Smooth muscle cell (in vitro differentiated cells): ENCODE results near the gene FKBP10. TPM values are rescaled to one million over a fixed set of nuclear protein-coding genes. Genes with fewer than 3 reads are reported as not detected.

Experiments used
- DNase-seq: peaks from one replicate; lab custom pipeline; 2025; ENCODE audit not compliant: unreplicated experiment; lab: John Stamatoyannopoulos, UW
- H2AFZ ChIP-seq: fragments of 200-600 bp; sonication (generic); 2 replicates; pipeline ENCODE4 v1.6.0; 2016; ENCODE audit warnings: antibody characterized with exemption, low read depth, mild to moderate bottlenecking
- H3F3A ChIP-seq: fragments of 200-600 bp; sonication (generic); 2 replicates; pipeline ENCODE4 v1.6.0; 2017; ENCODE audit warnings: antibody characterized with exemption, low read depth
- H3K27ac ChIP-seq: fragments of 200-600 bp; sonication (generic); 2 replicates; pipeline ENCODE4 v1.5.1; 2016; ENCODE audit warnings: low read depth, mild to moderate bottlenecking
- H3K27me3 ChIP-seq: fragments of 200-600 bp; sonication (generic); 2 replicates; pipeline ENCODE4 v1.6.1; 2016; ENCODE audit warnings: low read depth, mild to moderate bottlenecking
- H3K36me3 ChIP-seq: fragments of 200-600 bp; sonication (generic); 2 replicates; pipeline ENCODE4 v1.5.1; 2016; ENCODE audit warnings: low read depth
- H3K4me1 ChIP-seq: fragments of 200-600 bp; sonication (generic); 2 replicates; pipeline ENCODE4 v1.5.1; 2016; ENCODE audit warnings: low read depth
- H3K4me2 ChIP-seq: fragments of 200-600 bp; sonication (generic); 2 replicates; pipeline ENCODE4 v1.6.0; 2016; ENCODE audit warnings: mild to moderate bottlenecking
- H3K4me3 ChIP-seq: fragments of 200-600 bp; sonication (generic); 2 replicates; pipeline ENCODE4 v1.5.1; 2016; ENCODE audit warnings: mild to moderate bottlenecking
- H3K79me2 ChIP-seq: fragments of 200-600 bp; sonication (generic); 2 replicates; pipeline ENCODE4 v1.6.0; 2016; ENCODE audit warnings: low read depth, mild to moderate bottlenecking
- H3K9ac ChIP-seq: fragments of 200-600 bp; sonication (generic); 2 replicates; pipeline ENCODE4 v1.6.0; 2016; ENCODE audit warnings: low read depth
- H3K9me3 ChIP-seq: fragments of 200-600 bp; sonication (generic); replicated peaks from 2 replicates; pipeline ENCODE4 v1.5.1; 2016; ENCODE audit warnings: low read depth
- H4K20me1 ChIP-seq: fragments of 200-600 bp; sonication (generic); 2 replicates; pipeline ENCODE4 v1.6.0; 2016; ENCODE audit warnings: low read depth
- CTCF ChIP-seq: fragments of 200-600 bp; sonication (generic); IDR thresholded peaks from 2 replicates; pipeline ENCODE4 v1.5.1; 2017; ENCODE audit warnings: borderline replicate concordance, mild to moderate bottlenecking, antibody characterized with exemption; ENCODE audit not compliant: insufficient read depth, poor library complexity, severe bottlenecking
- WGBS: methylation state at CpG from one replicate; pipeline ENCODE4 v1.1.7; 2016; ENCODE audit warnings: low lambda C conversion rate; 5-methylcytosine and 5-hydroxymethylcytosine counted together
- polyA plus RNA-seq: library from polyadenylated mRNA; unstranded; fragments of >200 nt; fragmentation: Nextera tagmentation; extraction: Ambion mirVana; gene quantifications from 2 replicates; pipeline ENCODE4 v1.2.1, GENCODE V29; 2016
- total RNA-seq: library from RNA; depleted of rRNA; stranded (reverse); fragments of >200 nt; gene quantifications from 2 replicates; pipeline ENCODE4 v1.2.3, GENCODE V29; 2014

Gene FKBP10
- total and polyA plus RNA-seq, 2 experiments from 2014 or later: 289 to 603 TPM

GRCh38 chr17:41816637-41817320, 4.0 kb downstream of the FKBP10 start:
- no peaks in the 10 kb centered on the region for H3K9me3 ChIP-seq
- H2AFZ ChIP-seq: no peak overlapping the region
- H3K9ac ChIP-seq: no peak overlapping the region
- H3K27ac ChIP-seq: peak overlapping the region; percentile 42
- TF ChIP-seq CTCF: no peak
- H3F3A ChIP-seq: peaks cover 14% of the 10 kb centered on the region
- H3K4me2 ChIP-seq: peak overlapping the region; percentile 51
- no peak for DNase-seq
- peaks cover 74% of the 10 kb centered on the region for H4K20me1 ChIP-seq
- peaks cover 45% of the 10 kb centered on the region for H3K79me2 ChIP-seq
- peaks cover 21% of the 10 kb centered on the region for H3K4me1 ChIP-seq
- H3K4me3 ChIP-seq: no peak overlapping the region
- H3K27me3 ChIP-seq: no peaks in the 10 kb centered on the region
- 96% methylated on average over 22 of the region's 23 CpGs for WGBS
- H3K36me3 ChIP-seq: no peaks in the 10 kb centered on the region

- TF ChIP-seq CTCF: no peak
- H2AFZ ChIP-seq: no peak overlapping the region
- no peaks in the 10 kb centered on the region for H3K9me3 ChIP-seq
- H3K36me3 ChIP-seq: no peaks in the 10 kb centered on the region
- no peaks in the 10 kb centered on the region for H3K27me3 ChIP-seq
- peaks cover 14% of the 10 kb centered on the region for H3F3A ChIP-seq
- H3K79me2 ChIP-seq: peaks cover 43% of the 10 kb centered on the region
- no peak overlapping the region for H3K27ac ChIP-seq
- H3K4me3 ChIP-seq: no peak overlapping the region
- WGBS: 98% methylated on average over 20 of the region's 20 CpGs
- H3K4me1 ChIP-seq: peaks cover 21% of the 10 kb centered on the region
- H3K4me2 ChIP-seq: no peak overlapping the region
- peaks cover 84% of the 10 kb centered on the region for H4K20me1 ChIP-seq
- H3K9ac ChIP-seq: no peak overlapping the region
- no peak for DNase-seq
Observed at GRCh38 chr17:41818024-41818423, 5.2 kb downstream of the FKBP10 start.

- 94% methylated on average over 5 of the region's 14 CpGs for WGBS
- peaks cover 6% of the 10 kb centered on the region for H3F3A ChIP-seq
- H3K27me3 ChIP-seq: no peaks in the 10 kb centered on the region
Observed at GRCh38 chr17:41821776-41822175, 9.0 kb downstream of the FKBP10 start.

More at GRCh38 chr17:41821776-41822175, 9.0 kb downstream of the FKBP10 start:
- peaks cover 71% of the 10 kb centered on the region for H4K20me1 ChIP-seq
- H3K36me3 ChIP-seq: no peaks in the 10 kb centered on the region
- no peak for TF ChIP-seq CTCF
- no peaks in the 10 kb centered on the region for H3K9me3 ChIP-seq
- H3K9ac ChIP-seq: no peak overlapping the region
- H3K4me1 ChIP-seq: no peaks in the 10 kb centered on the region
- peaks cover 5% of the 10 kb centered on the region for H3K79me2 ChIP-seq
- H3K27ac ChIP-seq: no peak overlapping the region
- no peak overlapping the region for H3K4me2 ChIP-seq
- no peak overlapping the region for H2AFZ ChIP-seq
- no peak for DNase-seq
- H3K4me3 ChIP-seq: no peak overlapping the region
